Naive thymus-derived CD4-positive, alpha-beta T cell (primary cell): ENCODE measurements around the gene PRDM8. TPM values are rescaled to one million over a fixed set of nuclear protein-coding genes. Genes with fewer than 3 reads are reported as not detected.

Experiments used
- ATAC-seq: fragments of 150-1000 bp; cut with Tn5 transposase; 2 replicates; pipeline ENCODE4 v1.10.0; 2021; ENCODE audit warnings: mild to moderate bottlenecking, moderate library complexity
- CTCF ChIA-PET: fragments of 350-600 bp; sonication (Branson Sonifier 250); formaldehyde crosslinking; loops from one replicate; lab custom pipeline; 2021; ENCODE audit warnings: antibody characterized with exemption; lab: Charles Lee
- POLR2A ChIA-PET: fragments of 350-600 bp; sonication (Branson Sonifier 250); formaldehyde crosslinking; loops from one replicate; lab custom pipeline; 2021; ENCODE audit warnings: antibody characterized with exemption, inconsistent platforms; lab: Charles Lee
- DNase-seq, 9 donors: peaks; one replicate each; pipeline versions ENCODE4 v3.0.0 to v3.0.0-alpha.2; 2020 to 2022; ENCODE audit warnings: mixed read lengths in 1 of 9
- H3K27ac ChIP-seq: one replicate; pipeline ENCODE4 v1.7.0; 2013; ENCODE audit warnings: mild to moderate bottlenecking, low read depth, low read length, moderate library complexity
- H3K27me3 ChIP-seq, 2 donors: one replicate each; pipeline ENCODE4 v1.7.0; 2013; ENCODE audit warnings: low read length in 2 of 2, mild to moderate bottlenecking in 2 of 2, moderate library complexity in 2 of 2; ENCODE audit not compliant: control insufficient read depth in 2 of 2, insufficient read depth in 2 of 2
- H3K36me3 ChIP-seq, 3 experiments: 1 replicate in 2 of 3; 2 replicates in 1 of 3; pipeline ENCODE4 v1.7.0; 2013; ENCODE audit warnings: low read length in 3 of 3, mild to moderate bottlenecking in 3 of 3, moderate library complexity in 1 of 3; ENCODE audit not compliant: insufficient read depth in 3 of 3, control insufficient read depth in 2 of 3
- H3K4me1 ChIP-seq, 2 donors: one replicate each; pipeline ENCODE4 v1.7.0; 2013; ENCODE audit warnings: low read length in 2 of 2, mild to moderate bottlenecking in 2 of 2, moderate library complexity in 1 of 2; ENCODE audit not compliant: control insufficient read depth in 2 of 2, insufficient read depth in 2 of 2
- H3K4me3 ChIP-seq: 2 replicates; pipeline ENCODE4 v1.7.0; 2013; ENCODE audit warnings: mild to moderate bottlenecking, low read length
- H3K9me3 ChIP-seq, 3 experiments: 1 replicate in 2 of 3; 2 replicates in 1 of 3; pipeline ENCODE4 v1.7.0; 2013; ENCODE audit warnings: low read length in 3 of 3; ENCODE audit not compliant: control insufficient read depth in 2 of 3
- H3K27ac Mint-ChIP-seq, 9 donors: one replicate each; pipeline ENCODE4 v1.8.0; 2020 to 2022; ENCODE audit warnings: mixed read lengths in 9 of 9, mild to moderate bottlenecking in 8 of 9, moderate library complexity in 5 of 9, inconsistent platforms in 2 of 9
- H3K27me3 Mint-ChIP-seq, 5 donors: one replicate each; pipeline ENCODE4 v1.8.0; 2021 to 2022; ENCODE audit warnings: mixed read lengths in 5 of 5, mild to moderate bottlenecking in 1 of 5
- H3K36me3 Mint-ChIP-seq, 5 donors: one replicate each; pipeline ENCODE4 v1.8.0; 2020 to 2022; ENCODE audit warnings: mixed read lengths in 5 of 5, mild to moderate bottlenecking in 3 of 5, inconsistent platforms in 1 of 5
- H3K4me1 Mint-ChIP-seq, 7 donors: one replicate each; pipeline ENCODE4 v1.8.0; 2020 to 2022; ENCODE audit warnings: mixed read lengths in 7 of 7, mild to moderate bottlenecking in 3 of 7, inconsistent platforms in 1 of 7
- H3K4me3 Mint-ChIP-seq, 10 donors: one replicate each; pipeline ENCODE4 v1.8.0; 2020 to 2022; ENCODE audit warnings: mild to moderate bottlenecking in 10 of 10, mixed read lengths in 10 of 10, moderate library complexity in 6 of 10, inconsistent platforms in 2 of 10
- H3K9me3 Mint-ChIP-seq, 11 donors: one replicate each; pipeline ENCODE4 v1.8.0; 2020 to 2022; ENCODE audit warnings: mixed read lengths in 11 of 11, mild to moderate bottlenecking in 4 of 11, inconsistent platforms in 1 of 11, moderate library complexity in 1 of 11
- intact Hi-C, 2 donors: fragments of 100-400 bp; cut with micrococcal nuclease; formaldehyde crosslinking; loops; one replicate each; pipeline ENCODE4 v1.15.1; 2023
- polyA plus RNA-seq, 2 donors: library from polyadenylated mRNA; unstranded; fragments of 300-500 nt; fragmentation: Illumina TruSeq; gene quantifications; one replicate each; pipeline ENCODE4 v1.2.3, GENCODE V29; 2021
- total RNA-seq, 6 experiments: library from RNA in 5 of 6; stranded (reverse) in 5 of 6; gene quantifications; 1 replicate in 5 of 6; 2 replicates in 1 of 6; pipeline ENCODE4 v1.2.3 and lab custom pipeline; 2021 to 2026

Gene PRDM8
- total and polyA plus RNA-seq, 7 experiments from 2014 or later: 1.3 to 13.7 (median 8.0) TPM

GRCh38 chr4:80155316-80155982 lies 41.9 kb upstream of the PRDM8 start:
- ATAC-seq: no peak
- intact Hi-C loops: loop anchor here (2.0 kb wide), 2 partner anchors 17 to 25 kb away; no protein-coding TSS in a partner anchor
- Mint-ChIP-seq H3K27me3 (peaks cover 0 to 4% (median 0%) of the 10 kb centered on the region in 5 donors), H3K27ac (no peak overlapping the region), H3K4me3 (no peak overlapping the region), H3K4me1 (peaks cover 0 to 14% (median 10%) of the 10 kb centered on the region in 7 donors), H3K9me3 (peaks cover 0 to 7% (median 3%) of the 10 kb centered on the region in 11 donors), H3K36me3 (peaks cover 0 to 10% (median 6%) of the 10 kb centered on the region in 5 donors)
- H3K4me3 ChIP-seq: no peak overlapping the region
- no peak overlapping the region for H3K27ac ChIP-seq
- DNase-seq: no peak
- ChIA-PET POLR2A (interaction anchor here (1.5 to 2.5 kb wide), 2 partner anchors 12 to 27 kb away, joined by 3 to 10 read pairs; no protein-coding TSS in a partner anchor), CTCF (interaction anchor here (1.0 kb wide), 1 partner anchor 17 kb away, joined by 6 read pairs; no protein-coding TSS in a partner anchor)
- H3K36me3 ChIP-seq: no peaks in the 10 kb centered on the region
- H3K27me3 ChIP-seq: no peaks in the 10 kb centered on the region
- H3K9me3 ChIP-seq: no peaks in the 10 kb centered on the region
- H3K4me1 ChIP-seq: no peaks in the 10 kb centered on the region

- intact Hi-C loops: no loop called here
- H3K4me3 Mint-ChIP-seq: no peak overlapping the region
- peaks cover 0 to 7% (median 3%) of the 10 kb centered on the region in 11 donors for H3K9me3 Mint-ChIP-seq
- no peaks in the 10 kb centered on the region for H3K9me3 ChIP-seq
- H3K4me1 Mint-ChIP-seq: peaks cover 0 to 14% (median 10%) of the 10 kb centered on the region in 7 donors
- DNase-seq: no peak
- H3K27me3 ChIP-seq: no peaks in the 10 kb centered on the region
- H3K4me3 ChIP-seq: no peak overlapping the region
- no peak overlapping the region for H3K27ac ChIP-seq
- no peaks in the 10 kb centered on the region for H3K4me1 ChIP-seq
- ChIA-PET CTCF (interaction anchor here (1.0 kb wide), 1 partner anchor 16 kb away, joined by 6 read pairs; no protein-coding TSS in a partner anchor), POLR2A (interaction anchor here (0.5 to 2.5 kb wide), 3 partner anchors 12 to 26 kb away, joined by 3 to 10 read pairs (median 3); no protein-coding TSS in a partner anchor)
- no peaks in the 10 kb centered on the region for H3K36me3 ChIP-seq
- no peak overlapping the region for H3K27ac Mint-ChIP-seq
- no peak for ATAC-seq
- H3K27me3 Mint-ChIP-seq: peaks cover 0 to 2% (median 0%) of the 10 kb centered on the region in 5 donors
- peaks cover 0 to 10% (median 6%) of the 10 kb centered on the region in 5 donors for H3K36me3 Mint-ChIP-seq
Measured at GRCh38 chr4:80156410-80156809, 40.9 kb upstream of the PRDM8 start.

- H3K4me1 ChIP-seq: no peaks in the 10 kb centered on the region
- no peaks in the 10 kb centered on the region for H3K27me3 ChIP-seq
- ChIA-PET POLR2A (interaction anchor here (0.5 to 0.9 kb wide), 3 partner anchors 10 to 24 kb away, joined by 3 read pairs; no protein-coding TSS in a partner anchor), CTCF (interaction anchor here (0.6 to 1.4 kb wide), 2 partner anchors 8 to 18 kb away, joined by 3 read pairs; no protein-coding TSS in a partner anchor)
- peaks cover 0 to 19% (median 6%) of the 10 kb centered on the region in 5 donors for H3K36me3 Mint-ChIP-seq
- peaks cover 0 to 11% (median 4%) of the 10 kb centered on the region in 7 donors for H3K4me1 Mint-ChIP-seq
- intact Hi-C loops: no loop called here
- H3K9me3 Mint-ChIP-seq: peaks cover 0 to 7% (median 3%) of the 10 kb centered on the region in 11 donors
- no peak overlapping the region for H3K27ac Mint-ChIP-seq
- H3K4me3 ChIP-seq: no peak overlapping the region
- no peak overlapping the region for H3K27ac ChIP-seq
- no peak for ATAC-seq
- H3K36me3 ChIP-seq: no peaks in the 10 kb centered on the region
- no peak for DNase-seq
- no peaks in the 10 kb centered on the region for H3K9me3 ChIP-seq
- H3K4me3 Mint-ChIP-seq: no peak overlapping the region
- peaks cover 0 to 12% (median 0%) of the 10 kb centered on the region in 5 donors for H3K27me3 Mint-ChIP-seq
Measured at GRCh38 chr4:80161413-80162058, 35.8 kb upstream of the PRDM8 start.

- DNase-seq (no peak), ATAC-seq (no peak)
- Histone ChIP-seq H3K27me3 (no peaks in the 10 kb centered on the region), H3K4me1 (no peaks in the 10 kb centered on the region), H3K4me3 (no peak overlapping the region), H3K36me3 (no peaks in the 10 kb centered on the region), H3K27ac (no peak overlapping the region), H3K9me3 (no peaks in the 10 kb centered on the region)
- Mint-ChIP-seq H3K27ac (no peak overlapping the region), H3K4me3 (no peak overlapping the region), H3K36me3 (peaks cover 0 to 15% (median 6%) of the 10 kb centered on the region in 5 donors), H3K27me3 (peaks cover 0 to 16% (median 0%) of the 10 kb centered on the region in 5 donors), H3K9me3 (peaks cover 0 to 7% (median 3%) of the 10 kb centered on the region in 11 donors), H3K4me1 (peaks cover 0 to 12% (median 4%) of the 10 kb centered on the region in 7 donors)
- POLR2A ChIA-PET: no interaction called here
- CTCF ChIA-PET: no interaction called here
- intact Hi-C loops: no loop called here
Measured at GRCh38 chr4:80162418-80162817, 34.9 kb upstream of the PRDM8 start.

GRCh38 chr4:80165855-80166254 lies 31.4 kb upstream of the PRDM8 start:
- Mint-ChIP-seq H3K36me3 (peaks cover 0 to 16% (median 0%) of the 10 kb centered on the region in 5 donors), H3K27ac (peak overlapping the region in 3 of 9 donors; percentile 37 to 49 (median 48)), H3K27me3 (peaks cover 0 to 20% (median 0%) of the 10 kb centered on the region in 5 donors), H3K9me3 (peaks cover 0 to 4% (median 0%) of the 10 kb centered on the region in 11 donors), H3K4me1 (peaks cover 0 to 28% (median 10%) of the 10 kb centered on the region in 7 donors), H3K4me3 (no peak overlapping the region)
- Histone ChIP-seq H3K27ac (no peak overlapping the region), H3K4me3 (no peak overlapping the region), H3K36me3 (no peaks in the 10 kb centered on the region), H3K27me3 (no peaks in the 10 kb centered on the region), H3K4me1 (peaks cover 0 to 8% of the 10 kb centered on the region in 2 donors), H3K9me3 (no peaks in the 10 kb centered on the region)
- intact Hi-C loops: loop anchor here in 1 of 2 donors (1.0 to 2.0 kb wide), 2 partner anchors 7 to 17 kb away; no protein-coding TSS in a partner anchor
- ChIA-PET CTCF (no interaction called here), POLR2A (interaction anchor here (0.6 to 1.2 kb wide), 5 partner anchors 18 to 304 kb away, joined by 3 to 7 read pairs (median 3); no protein-coding TSS in a partner anchor)
- ATAC-seq (no peak), DNase-seq (no peak)

- Histone ChIP-seq H3K36me3 (no peaks in the 10 kb centered on the region), H3K4me1 (peaks cover 33 to 40% of the 10 kb centered on the region in 2 donors), H3K27me3 (no peaks in the 10 kb centered on the region), H3K4me3 (peak overlapping the region; percentile 31), H3K9me3 (no peaks in the 10 kb centered on the region), H3K27ac (peak overlapping the region; percentile 75)
- Mint-ChIP-seq H3K4me1 (peaks cover 33 to 72% (median 57%) of the 10 kb centered on the region in 7 donors), H3K4me3 (peak overlapping the region in 8 of 10 donors; percentile 36 to 80 (median 74)), H3K36me3 (peaks cover 0 to 36% (median 0%) of the 10 kb centered on the region in 5 donors), H3K27me3 (peaks cover 0 to 10% (median 0%) of the 10 kb centered on the region in 5 donors), H3K27ac (peak overlapping the region; percentile 92 to 99 (median 96)), H3K9me3 (peaks cover 0 to 9% (median 0%) of the 10 kb centered on the region in 11 donors)
- ChIA-PET POLR2A (interaction anchor here (1.2 to 4.5 kb wide), 10 partner anchors 9 to 98 kb away, joined by 3 to 85 read pairs (median 8); partner anchors contain the start of gene ANTXR2), CTCF (interaction anchor here (0.6 to 6.2 kb wide), 7 partner anchors 12 to 338 kb away, joined by 4 to 66 read pairs (median 8); no protein-coding TSS in a partner anchor)
- ATAC-seq (no peak), DNase-seq (no peak)
- intact Hi-C loops: loop anchor here in 1 of 2 donors (10.0 kb wide), 1 partner anchor 324 kb away; no protein-coding TSS in a partner anchor
Measured at GRCh38 chr4:80171251-80171650, 26.1 kb upstream of the PRDM8 start.
